Endothelial cell (in vitro differentiated cells): ENCODE measurements around the gene NUDT12. TPM values are rescaled to one million over a fixed set of nuclear protein-coding genes. Genes with fewer than 3 reads are reported as not detected.

Experiments used
- DNase-seq: peaks from one replicate; pipeline ENCODE4 v3.0.0; 2021; ENCODE audit warnings: low spot score
- H3K27ac Mint-ChIP-seq: one replicate; pipeline ENCODE4 v1.8.0; 2021; ENCODE audit warnings: mixed read lengths, inconsistent platforms; ENCODE audit not compliant: unreplicated experiment
- H3K27me3 Mint-ChIP-seq: one replicate; pipeline ENCODE4 v1.8.0; 2021; ENCODE audit warnings: mild to moderate bottlenecking, moderate library complexity, mixed read lengths, inconsistent platforms; ENCODE audit not compliant: unreplicated experiment
- H3K36me3 Mint-ChIP-seq: one replicate; pipeline ENCODE4 v1.8.0; 2021; ENCODE audit warnings: mild to moderate bottlenecking, low read depth, mixed read lengths, inconsistent platforms; ENCODE audit not compliant: unreplicated experiment
- H3K4me1 Mint-ChIP-seq: one replicate; pipeline ENCODE4 v1.8.0; 2021; ENCODE audit warnings: mild to moderate bottlenecking, mixed read lengths, inconsistent platforms; ENCODE audit not compliant: unreplicated experiment
- H3K4me3 Mint-ChIP-seq: one replicate; pipeline ENCODE4 v1.8.0; 2021; ENCODE audit warnings: mild to moderate bottlenecking, mixed read lengths, inconsistent platforms; ENCODE audit not compliant: unreplicated experiment
- H3K9me3 Mint-ChIP-seq: one replicate; pipeline ENCODE4 v1.8.0; 2021; ENCODE audit warnings: mixed read lengths, inconsistent platforms; ENCODE audit not compliant: unreplicated experiment
- total RNA-seq: library from RNA; stranded (reverse); fragmentation: NEBNext Ultra II Directional; extraction: Animal tissue kit (Norgen Biotek cat#: 25700); gene quantifications from one replicate; pipeline ENCODE4 v1.2.1, GENCODE V29; 2021; ENCODE audit not compliant: unreplicated experiment
- TF ChIP-seq, protein P1 (sequence below): fragments of 200-600 bp; sonication (generic); IDR thresholded peaks from one replicate; pipeline ENCODE4 v1.5.0; 2021; ENCODE audit warnings: antibody characterized with exemption; ENCODE audit not compliant: unreplicated experiment

The NUDT12 gene
- total RNA-seq, 1 donor from 2014 or later: 6.1 TPM

DNA sequence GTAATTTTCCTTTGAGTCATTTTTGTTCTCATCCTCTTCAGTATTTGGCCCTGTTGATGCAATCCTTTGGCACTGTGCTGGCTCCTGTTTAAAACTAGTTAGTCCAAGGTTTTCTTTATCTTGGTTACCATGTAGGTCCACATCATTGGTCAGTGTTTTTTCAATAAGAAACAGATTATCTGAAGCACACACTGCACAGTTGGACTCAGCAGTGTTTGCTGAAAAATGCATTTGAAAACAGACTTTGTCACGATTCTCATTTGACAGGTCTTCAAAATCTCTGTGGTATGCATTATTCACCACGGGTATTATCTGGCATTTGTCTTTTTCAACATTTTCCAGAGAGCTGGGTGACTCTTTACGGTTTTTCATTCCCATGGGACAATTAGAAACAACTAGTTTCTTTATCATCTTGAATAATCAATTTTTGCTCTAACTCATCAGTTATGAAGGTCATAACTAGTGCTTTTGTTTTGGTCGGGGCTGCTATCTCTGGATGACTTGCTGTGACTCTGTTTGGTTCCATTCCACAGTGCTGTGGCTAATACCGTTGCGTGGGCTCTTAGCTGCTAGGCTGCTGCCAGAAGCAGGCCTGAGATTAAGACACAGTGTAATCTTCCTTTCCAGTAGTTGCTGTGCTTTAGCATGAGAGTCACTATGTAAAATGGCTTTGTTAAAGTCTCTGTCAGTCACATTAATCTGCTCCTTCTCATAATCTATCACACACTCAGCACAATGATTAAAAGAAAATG is 36.2 kb downstream of the NUDT12 start:
- H3K4me1 Mint-ChIP-seq: no peaks in the 10 kb centered on the region
- TF ChIP-seq, protein P1, sequence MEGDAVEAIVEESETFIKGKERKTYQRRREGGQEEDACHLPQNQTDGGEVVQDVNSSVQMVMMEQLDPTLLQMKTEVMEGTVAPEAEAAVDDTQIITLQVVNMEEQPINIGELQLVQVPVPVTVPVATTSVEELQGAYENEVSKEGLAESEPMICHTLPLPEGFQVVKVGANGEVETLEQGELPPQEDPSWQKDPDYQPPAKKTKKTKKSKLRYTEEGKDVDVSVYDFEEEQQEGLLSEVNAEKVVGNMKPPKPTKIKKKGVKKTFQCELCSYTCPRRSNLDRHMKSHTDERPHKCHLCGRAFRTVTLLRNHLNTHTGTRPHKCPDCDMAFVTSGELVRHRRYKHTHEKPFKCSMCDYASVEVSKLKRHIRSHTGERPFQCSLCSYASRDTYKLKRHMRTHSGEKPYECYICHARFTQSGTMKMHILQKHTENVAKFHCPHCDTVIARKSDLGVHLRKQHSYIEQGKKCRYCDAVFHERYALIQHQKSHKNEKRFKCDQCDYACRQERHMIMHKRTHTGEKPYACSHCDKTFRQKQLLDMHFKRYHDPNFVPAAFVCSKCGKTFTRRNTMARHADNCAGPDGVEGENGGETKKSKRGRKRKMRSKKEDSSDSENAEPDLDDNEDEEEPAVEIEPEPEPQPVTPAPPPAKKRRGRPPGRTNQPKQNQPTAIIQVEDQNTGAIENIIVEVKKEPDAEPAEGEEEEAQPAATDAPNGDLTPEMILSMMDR: no peak
- no peaks in the 10 kb centered on the region for H3K36me3 Mint-ChIP-seq
- no peak overlapping the region for H3K27ac Mint-ChIP-seq
- no peak overlapping the region for H3K4me3 Mint-ChIP-seq
- H3K9me3 Mint-ChIP-seq: no peaks in the 10 kb centered on the region
- no peak for DNase-seq
- no peaks in the 10 kb centered on the region for H3K27me3 Mint-ChIP-seq

GRCh38 chr5:103525361-103525760 is 37.2 kb downstream of the NUDT12 start:
- H3K4me3 Mint-ChIP-seq: no peak overlapping the region
- H3K27ac Mint-ChIP-seq: no peak overlapping the region
- H3K36me3 Mint-ChIP-seq: no peaks in the 10 kb centered on the region
- no peaks in the 10 kb centered on the region for H3K9me3 Mint-ChIP-seq
- H3K27me3 Mint-ChIP-seq: no peaks in the 10 kb centered on the region
- no peaks in the 10 kb centered on the region for H3K4me1 Mint-ChIP-seq
- TF ChIP-seq, protein P1: no peak
- DNase-seq: no peak

DNA sequence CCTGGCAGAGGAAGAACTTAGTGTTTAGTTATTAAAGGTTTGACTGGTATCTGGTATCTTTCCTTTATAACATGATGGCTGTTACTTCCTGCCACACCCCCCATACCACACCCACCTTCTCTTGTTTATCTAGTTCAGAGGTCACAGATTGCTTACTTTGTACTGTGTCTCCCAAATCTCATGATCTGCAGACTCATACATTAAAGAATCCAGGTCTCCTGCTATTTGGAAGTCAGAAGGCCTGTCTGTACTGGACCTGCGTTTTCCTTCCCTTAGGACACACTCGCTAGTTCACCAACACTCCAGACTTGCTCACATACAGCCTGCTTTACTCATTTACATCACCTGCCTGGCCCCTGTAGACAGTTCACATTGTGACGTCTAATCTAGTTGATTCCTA is 39.3 kb downstream of the NUDT12 start:
- no peaks in the 10 kb centered on the region for H3K36me3 Mint-ChIP-seq
- H3K4me3 Mint-ChIP-seq: no peak overlapping the region
- DNase-seq: no peak
- H3K27me3 Mint-ChIP-seq: no peaks in the 10 kb centered on the region
- H3K9me3 Mint-ChIP-seq: no peaks in the 10 kb centered on the region
- H3K27ac Mint-ChIP-seq: no peak overlapping the region
- no peaks in the 10 kb centered on the region for H3K4me1 Mint-ChIP-seq
- TF ChIP-seq, protein P1: no peak

GRCh38 chr5:103522586-103522985 is 40.0 kb downstream of the NUDT12 start:
- no peak overlapping the region for H3K4me3 Mint-ChIP-seq
- TF ChIP-seq, protein P1: no peak
- H3K27ac Mint-ChIP-seq: no peak overlapping the region
- no peaks in the 10 kb centered on the region for H3K9me3 Mint-ChIP-seq
- H3K27me3 Mint-ChIP-seq: no peaks in the 10 kb centered on the region
- no peak for DNase-seq
- no peaks in the 10 kb centered on the region for H3K4me1 Mint-ChIP-seq
- H3K36me3 Mint-ChIP-seq: no peaks in the 10 kb centered on the region

DNA sequence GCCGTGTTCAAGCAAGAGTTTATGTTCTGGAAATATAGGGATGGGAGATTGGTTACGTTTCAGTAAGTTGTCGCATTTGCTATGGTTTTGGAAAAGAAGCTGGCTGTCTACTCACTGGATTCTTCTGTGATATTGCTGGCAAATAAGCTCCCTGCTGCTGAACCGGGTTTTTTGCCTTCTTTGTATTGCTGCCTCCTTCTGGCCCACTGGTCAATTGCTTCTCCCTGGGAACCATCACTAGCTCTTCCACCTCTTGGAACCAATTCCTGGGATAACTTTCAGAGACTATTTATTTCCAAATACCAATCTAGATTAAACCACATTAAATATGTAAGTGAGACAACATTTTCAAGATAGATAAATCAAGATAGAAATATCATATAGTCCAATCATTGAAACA is 43.0 kb downstream of the NUDT12 start:
- no peaks in the 10 kb centered on the region for H3K9me3 Mint-ChIP-seq
- TF ChIP-seq, protein P1: peak; percentile 25
- H3K4me1 Mint-ChIP-seq: no peaks in the 10 kb centered on the region
- DNase-seq: peak; percentile 24
- no peaks in the 10 kb centered on the region for H3K36me3 Mint-ChIP-seq
- no peak overlapping the region for H3K4me3 Mint-ChIP-seq
- H3K27me3 Mint-ChIP-seq: no peaks in the 10 kb centered on the region
- H3K27ac Mint-ChIP-seq: no peak overlapping the region
